Measurements from ENCODE around the gene KDM2B.

Gene KDM2B

DNA sequence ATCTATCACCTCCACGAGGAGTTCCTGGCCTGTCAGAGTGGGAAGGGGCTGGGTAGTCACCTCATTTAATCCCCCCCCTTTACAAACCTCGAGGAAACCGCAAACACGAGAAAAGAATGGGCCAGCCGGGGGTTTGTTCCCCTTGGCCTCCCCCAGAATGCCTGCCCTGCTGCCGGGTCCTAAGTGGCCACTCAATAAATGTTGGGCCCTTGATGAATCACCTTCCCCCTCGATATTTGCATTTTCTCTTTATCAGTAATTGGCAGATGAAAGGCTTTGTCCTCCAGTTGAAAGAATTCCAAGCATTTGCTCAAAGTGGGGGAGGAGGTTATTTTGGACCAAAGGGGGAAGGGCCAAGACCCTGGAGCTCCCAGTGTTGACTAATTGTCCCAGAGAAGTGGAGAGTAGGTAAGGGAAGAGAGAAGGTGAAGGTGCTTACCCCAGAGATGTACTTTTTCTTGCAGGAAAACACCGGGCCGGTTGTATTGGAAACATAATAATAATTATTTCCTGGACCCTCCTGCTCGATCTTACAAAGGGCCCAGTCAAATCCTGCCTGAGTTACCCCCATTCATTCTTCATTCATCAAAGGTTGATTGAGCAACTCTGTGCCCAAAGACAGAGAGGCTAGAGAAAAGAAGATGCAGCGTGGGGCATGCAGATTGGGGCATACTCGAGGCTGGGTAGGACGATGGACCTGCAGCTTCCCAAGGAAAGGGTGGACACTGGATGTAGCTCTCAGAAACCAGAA lies 1.9 kb upstream of the KDM2B start:
- H3K4me3 ChIP-seq (ENCODE audit: low read length) = peak overlapping the region; percentile 3
- TF ChIP-seq, protein P1, sequence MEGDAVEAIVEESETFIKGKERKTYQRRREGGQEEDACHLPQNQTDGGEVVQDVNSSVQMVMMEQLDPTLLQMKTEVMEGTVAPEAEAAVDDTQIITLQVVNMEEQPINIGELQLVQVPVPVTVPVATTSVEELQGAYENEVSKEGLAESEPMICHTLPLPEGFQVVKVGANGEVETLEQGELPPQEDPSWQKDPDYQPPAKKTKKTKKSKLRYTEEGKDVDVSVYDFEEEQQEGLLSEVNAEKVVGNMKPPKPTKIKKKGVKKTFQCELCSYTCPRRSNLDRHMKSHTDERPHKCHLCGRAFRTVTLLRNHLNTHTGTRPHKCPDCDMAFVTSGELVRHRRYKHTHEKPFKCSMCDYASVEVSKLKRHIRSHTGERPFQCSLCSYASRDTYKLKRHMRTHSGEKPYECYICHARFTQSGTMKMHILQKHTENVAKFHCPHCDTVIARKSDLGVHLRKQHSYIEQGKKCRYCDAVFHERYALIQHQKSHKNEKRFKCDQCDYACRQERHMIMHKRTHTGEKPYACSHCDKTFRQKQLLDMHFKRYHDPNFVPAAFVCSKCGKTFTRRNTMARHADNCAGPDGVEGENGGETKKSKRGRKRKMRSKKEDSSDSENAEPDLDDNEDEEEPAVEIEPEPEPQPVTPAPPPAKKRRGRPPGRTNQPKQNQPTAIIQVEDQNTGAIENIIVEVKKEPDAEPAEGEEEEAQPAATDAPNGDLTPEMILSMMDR (conservative IDR thresholded peaks at IDR 0.05; ENCODE audit: low read depth, low read length) = no peak
- DNase-seq (ENCODE audit: low read depth) = no peak

DNA sequence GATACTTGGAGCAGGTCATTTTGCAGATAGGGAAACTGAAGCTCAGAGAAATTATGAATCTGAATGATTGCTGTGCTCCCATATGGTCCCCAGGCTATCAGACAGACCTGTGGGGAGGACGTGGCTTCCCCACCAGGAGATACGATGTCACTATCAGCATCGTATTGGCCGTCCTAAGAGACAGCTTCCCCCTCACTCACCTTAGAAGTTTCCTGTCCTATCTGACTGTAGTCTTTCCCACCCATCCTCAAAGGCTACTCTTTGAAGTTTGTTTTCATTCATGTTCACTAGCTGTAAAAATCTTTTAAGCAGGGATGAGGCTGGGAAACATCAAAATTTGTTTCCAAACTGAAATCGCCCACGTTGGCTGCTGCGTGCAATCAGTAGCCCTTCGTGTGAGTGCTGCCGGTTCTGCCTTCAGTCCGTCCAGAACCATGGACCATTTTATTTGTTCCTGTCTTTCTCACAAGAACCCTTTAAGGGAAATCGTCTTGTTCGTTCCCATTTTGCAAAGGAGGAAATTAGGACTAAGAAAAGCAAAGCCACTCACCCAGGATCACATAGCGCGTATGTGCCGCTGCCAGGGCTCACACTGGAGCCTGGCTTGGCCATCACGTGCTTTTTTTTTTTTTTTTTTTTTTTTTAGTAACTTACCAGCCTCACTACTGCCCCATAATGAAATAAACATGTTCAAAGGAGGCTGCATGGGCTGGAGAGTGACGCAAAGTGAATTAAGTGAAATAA lies 1.0 kb upstream of the KDM2B start:
- peak overlapping the region; percentile 69 for H3K4me3 ChIP-seq (ENCODE audit: low read length)

DNA sequence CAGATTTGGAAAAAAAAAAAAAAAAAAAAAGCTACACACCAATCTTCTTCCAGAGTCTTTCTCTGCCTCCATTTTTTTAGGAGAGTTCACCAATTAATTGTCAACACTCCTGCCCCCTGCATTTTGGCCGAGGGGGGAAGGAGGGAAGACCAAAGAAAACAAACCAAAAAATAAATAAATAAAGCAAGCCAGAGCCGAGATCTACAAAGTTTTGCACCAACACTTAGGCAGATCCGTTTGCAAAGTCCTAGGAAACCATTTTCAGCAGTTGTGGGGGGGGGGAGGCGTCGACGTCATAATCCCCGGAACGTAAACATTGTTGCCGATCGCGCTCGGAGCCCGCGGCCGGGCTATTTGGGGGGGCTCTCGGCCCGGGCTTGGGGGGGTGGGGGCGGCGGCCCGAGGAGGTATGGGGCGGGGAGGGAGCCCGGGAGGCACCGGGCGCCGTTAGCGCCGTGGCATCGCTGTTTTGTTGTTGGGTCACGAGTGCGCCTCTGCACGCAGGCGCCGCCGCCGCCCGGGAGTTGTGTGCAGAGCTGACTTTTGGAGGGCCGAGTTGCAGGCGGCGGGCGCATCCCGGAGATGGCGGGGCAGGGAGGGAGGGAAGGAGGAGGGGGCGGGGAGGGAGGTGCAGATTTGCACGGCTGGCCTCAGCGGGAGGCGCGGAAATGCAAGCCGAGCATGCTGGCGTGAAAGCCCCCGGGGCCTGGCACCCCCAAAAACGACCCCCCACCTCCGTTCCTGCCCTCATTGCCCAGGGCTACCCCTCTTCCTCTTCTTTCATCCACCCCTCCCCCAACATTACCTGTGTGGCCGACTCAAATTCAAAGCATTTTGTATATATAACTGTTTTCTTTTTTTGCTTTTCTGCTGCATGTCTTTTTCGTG lies 598 bp downstream of the KDM2B start:
- DNase-seq (ENCODE audit: low read depth) = no peak
- TF ChIP-seq, protein P1 (conservative IDR thresholded peaks at IDR 0.05; ENCODE audit: low read depth, low read length) = no peak
- H3K4me3 ChIP-seq (ENCODE audit: low read length) = peak overlapping the region; percentile 69

More for the DNA sequence above, 1.0 kb upstream of the KDM2B start:
- no peak for DNase-seq (ENCODE audit: low read depth)
- TF ChIP-seq, protein P1 (conservative IDR thresholded peaks at IDR 0.05; ENCODE audit: low read depth, low read length) = no peak

DNA sequence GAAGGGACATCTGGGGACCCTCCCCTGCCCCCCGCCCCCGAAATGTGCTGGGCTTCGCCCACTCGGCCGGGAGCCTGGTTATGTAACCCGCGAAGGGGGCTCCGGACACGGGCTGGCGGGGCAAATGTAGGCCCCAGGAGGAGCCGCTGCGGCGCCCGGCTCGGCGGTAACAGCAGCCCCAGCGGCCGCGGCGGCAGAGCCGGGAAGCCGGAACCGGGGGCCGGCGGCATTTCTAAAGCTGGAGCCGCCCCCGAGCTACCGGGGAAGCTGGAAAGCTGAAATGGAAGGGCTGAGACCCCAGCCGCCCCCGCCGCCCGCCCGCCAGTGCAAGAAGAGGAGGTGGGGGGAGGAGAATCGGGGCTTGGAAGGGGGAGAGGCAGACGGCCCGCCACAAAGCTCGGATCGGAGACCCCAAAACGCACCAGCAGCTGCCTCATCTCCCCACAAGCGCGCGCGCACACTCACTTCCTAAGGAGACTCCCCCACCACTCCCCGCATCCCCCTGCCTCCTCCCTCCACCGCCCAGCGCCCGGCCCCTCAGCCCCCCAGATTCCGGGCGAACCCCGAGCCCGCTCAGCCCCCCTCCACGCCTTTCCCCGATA lies 1.5 kb downstream of the KDM2B start:
- no peak for DNase-seq (ENCODE audit: low read depth)
- TF ChIP-seq, protein P1 (conservative IDR thresholded peaks at IDR 0.05; ENCODE audit: low read depth, low read length) = no peak
- peak overlapping the region; percentile 69 for H3K4me3 ChIP-seq (ENCODE audit: low read length)

DNA sequence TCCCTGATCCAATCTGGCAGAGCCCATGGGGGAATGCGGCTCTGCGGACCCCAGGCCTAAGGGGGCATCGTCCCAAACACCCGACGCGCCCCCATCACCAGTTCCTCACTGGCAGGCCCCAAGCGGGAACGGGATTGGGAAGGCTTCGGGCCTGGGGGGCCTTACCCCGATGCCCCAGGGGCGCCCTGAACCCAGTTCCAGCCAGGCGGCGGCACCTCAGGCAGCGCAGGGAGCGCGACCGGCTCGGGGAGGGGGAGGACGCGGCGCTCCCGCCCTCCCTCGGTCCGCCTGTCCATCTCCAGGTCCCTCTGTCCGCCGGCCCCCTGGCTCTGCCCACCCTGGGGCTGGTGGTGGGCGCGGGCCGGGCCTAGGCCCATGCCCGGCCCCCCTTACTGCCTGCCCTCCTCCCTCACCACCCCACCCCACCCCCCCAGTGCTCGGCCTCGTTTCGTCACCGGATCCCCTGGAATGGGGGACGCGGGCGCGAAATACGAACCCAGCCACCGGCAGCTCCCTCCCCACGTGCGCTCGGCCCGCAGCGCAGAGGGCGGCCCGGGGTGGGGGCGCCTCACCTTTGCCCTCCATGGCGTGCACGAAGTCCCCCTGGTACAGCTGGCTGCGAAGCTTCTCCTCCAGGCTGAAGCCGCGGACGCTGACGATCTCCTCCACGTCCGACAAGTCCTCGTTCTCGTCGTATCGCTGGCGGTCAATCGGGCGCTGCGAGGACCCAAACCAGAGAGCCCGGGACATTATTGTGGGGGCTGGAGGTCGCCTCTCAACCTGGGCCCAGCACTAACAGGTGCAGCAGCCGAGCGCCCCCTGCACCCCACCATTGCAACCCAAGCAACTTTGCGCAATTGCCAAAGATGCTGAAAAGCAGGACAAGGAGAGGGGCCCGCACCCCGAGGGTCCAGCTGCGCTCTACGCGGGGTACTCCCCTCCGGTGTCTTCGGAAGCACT lies 2.3 kb downstream of the KDM2B start:
- TF ChIP-seq, protein P1 (conservative IDR thresholded peaks at IDR 0.05; ENCODE audit: low read depth, low read length) = no peak
- no peak for DNase-seq (ENCODE audit: low read depth)
- H3K4me3 ChIP-seq (ENCODE audit: low read length) = peak overlapping the region; percentile 69
